Lower leg skin (tissue), 4 donors: ENCODE measurements around the gene NAA20. TPM values are rescaled to one million over a fixed set of nuclear protein-coding genes. Genes with fewer than 3 reads are reported as not detected.
"Not testable (repeated sequence)": the region's sequence is repeated elsewhere in the genome, so short reads cannot be mapped to it uniquely, and the experiment has no call there.

ENCODE experiments used
- DNase-seq, 2 donors: peaks; one replicate each; pipeline ENCODE4 v3.0.0-alpha.2; 2019; ENCODE audit warnings: low spot score in 2 of 2
- H3K4me3 ChIP-seq: fragments of 200-600 bp; sonication (generic); 2 replicates; pipeline ENCODE4 v1.5.1; 2017; ENCODE audit warnings: mild to moderate bottlenecking, low read depth; ENCODE audit not compliant: poor library complexity, severe bottlenecking
- CTCF ChIP-seq, 3 donors: fragments of 450-650 bp; IDR thresholded peaks; one replicate each; pipeline ENCODE4 v1.5.1; 2016; ENCODE audit warnings: antibody characterized with exemption in 3 of 3, mild to moderate bottlenecking in 3 of 3, moderate library complexity in 2 of 3
- POLR2A ChIP-seq, 2 donors: fragments of 450-650 bp; IDR thresholded peaks; one replicate each; pipeline ENCODE4 v1.6.1; 2016 to 2017; ENCODE audit warnings: antibody characterized with exemption in 2 of 2, mild to moderate bottlenecking in 1 of 2, moderate library complexity in 1 of 2
- whole genome bisulfite sequencing, 2 donors: methylation state at CpG; one replicate each; pipeline ENCODE4 v1.1.5; 2018; 5-methylcytosine and 5-hydroxymethylcytosine counted together
- intact Hi-C: fragments of 100-400 bp; cut with DNase I; formaldehyde crosslinking; loops from one replicate; pipeline ENCODE4 v1.15.0; 2023; ENCODE audit warnings: low total_unique reads
- total RNA-seq, 4 donors: library from RNA; depleted of rRNA; stranded (reverse); fragments of >200 nt; gene quantifications; one replicate each; pipeline ENCODE4 v1.1.0, GENCODE V29; 2016

The NAA20 gene
- total RNA-seq, 4 donors from 2014 or later, result 27.2 to 38.4 (median 33.1) TPM

- WGBS, 2 donors, result 78 to 83% methylated on average over 7 of the region's 7 CpGs
- H3K4me3 ChIP-seq, result no peak overlapping the region
- no peak for DNase-seq
- intact Hi-C loops, result loop anchor here (5.0 to 10.0 kb wide), 2 partner anchors 214 to 307 kb away; no protein-coding TSS in a partner anchor
- TF ChIP-seq CTCF (IDR thresholded peaks at IDR 0.05) (no peak), POLR2A (IDR thresholded peaks at IDR 0.05) (no peak)
Measured at GRCh38 chr20:19998990-19999705, 18.0 kb upstream of the NAA20 start.

GRCh38 chr20:20000211-20000968, 16.8 kb upstream of the NAA20 start:
- no peak for TF ChIP-seq POLR2A (IDR thresholded peaks at IDR 0.05)
- no peak for TF ChIP-seq CTCF (IDR thresholded peaks at IDR 0.05)
- H3K4me3 ChIP-seq, result no peak overlapping the region
- intact Hi-C loops, result no loop called here
- no peak for DNase-seq
- 75 to 77% methylated on average over 14 of the region's 14 CpGs for WGBS, 2 donors

DNA sequence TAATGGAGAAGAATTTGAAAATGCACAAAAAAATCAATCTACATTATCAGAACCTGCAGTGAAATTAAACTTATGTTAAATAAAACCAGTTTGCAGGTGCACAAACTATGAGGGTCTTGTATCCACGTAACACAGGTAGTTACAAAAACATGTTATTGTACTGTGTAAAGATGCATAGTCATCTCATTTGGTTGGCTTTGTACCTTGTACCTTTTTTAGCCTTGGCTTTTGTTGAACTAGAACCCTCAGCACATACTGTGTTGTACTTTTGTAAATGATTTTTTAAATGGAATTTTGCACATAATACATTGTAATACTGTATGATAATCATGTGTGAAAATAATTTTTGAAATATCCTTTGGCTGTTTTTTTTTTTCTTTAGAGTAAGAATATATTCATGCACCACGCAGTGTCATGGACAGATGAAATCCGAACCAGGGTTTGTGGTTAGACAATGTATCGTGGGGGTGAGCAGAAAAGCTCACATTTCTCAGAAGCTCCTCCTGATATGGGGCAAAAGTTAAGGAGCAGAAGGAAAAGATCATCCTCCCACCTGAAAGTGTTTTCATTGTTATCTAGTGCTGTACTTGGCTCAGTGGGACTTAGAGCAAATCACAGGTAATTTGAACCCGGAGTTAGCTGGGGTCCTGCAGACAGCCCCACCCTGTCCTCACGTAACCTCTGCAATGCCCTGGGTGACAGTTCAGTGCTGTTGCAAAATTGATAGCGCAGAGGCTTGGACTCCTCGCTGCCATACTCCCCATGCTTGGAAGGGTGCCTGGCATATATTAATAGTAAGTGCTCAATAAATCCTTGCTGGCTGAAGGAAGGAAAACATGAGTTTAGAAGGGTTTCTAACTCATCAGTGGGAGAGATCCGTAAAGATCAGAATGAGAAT, 14.8 kb upstream of the NAA20 start:
- H3K4me3 ChIP-seq, result no peak overlapping the region
- intact Hi-C loops, result no loop called here
- 42 to 58% methylated on average over 9 of the region's 9 CpGs for WGBS, 2 donors

GRCh38 chr20:20003031-20003954, 13.9 kb upstream of the NAA20 start:
- intact Hi-C loops, result no loop called here
- no peak for TF ChIP-seq POLR2A (IDR thresholded peaks at IDR 0.05)
- no peak for TF ChIP-seq CTCF (IDR thresholded peaks at IDR 0.05)
- DNase-seq, result no peak
- WGBS, 2 donors, result 30 to 32% methylated on average over 23 of the region's 23 CpGs
- H3K4me3 ChIP-seq, result no peak overlapping the region

More for the DNA sequence above, 14.8 kb upstream of the NAA20 start:
- TF ChIP-seq POLR2A (IDR thresholded peaks at IDR 0.05), result no peak
- TF ChIP-seq CTCF (IDR thresholded peaks at IDR 0.05), result no peak
- DNase-seq, result no peak

DNA sequence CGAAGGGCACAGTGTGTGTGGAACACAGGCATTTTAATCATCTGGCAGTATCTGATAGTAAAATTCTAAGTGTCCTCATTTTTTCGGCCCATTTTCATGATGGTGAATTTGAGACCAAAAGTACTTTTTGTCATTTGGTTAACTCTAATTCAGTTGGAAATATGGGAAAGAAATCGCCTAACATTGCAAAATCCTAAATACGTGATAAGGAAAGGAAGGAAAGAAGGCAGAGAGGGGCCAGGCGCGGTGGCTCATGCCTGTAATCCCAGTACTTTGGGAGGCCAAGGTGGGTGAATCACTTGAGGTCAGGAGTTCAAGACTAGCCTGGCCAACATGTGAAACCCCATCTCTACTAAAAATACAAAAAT, 13.2 kb upstream of the NAA20 start:
- DNase-seq, intact Hi-C loops, H3K4me3 ChIP-seq: not testable (repeated sequence)
- 47 to 55% methylated on average over 6 of the region's 6 CpGs for WGBS, 2 donors
